GM18868 (cell line): Measurements from ENCODE around the gene SVOP.

Source experiments
- ATAC-seq: cut with Tn5 transposase; IDR thresholded peaks from one replicate; pipeline ENCODE4 v1.9.1; 2021; ENCODE audit warnings: mild to moderate bottlenecking, moderate library complexity; ENCODE audit not compliant: unreplicated experiment

SVOP gene

GRCh38 chr12:108939594-108939993 is 81.3 kb downstream of the SVOP start:
- peak; percentile 79 for ATAC-seq

- no peak for ATAC-seq
Measured at GRCh38 chr12:108938247-108938924, 82.5 kb downstream of the SVOP start.

- no peak for ATAC-seq
Measured at GRCh38 chr12:108935159-108935763, 85.6 kb downstream of the SVOP start.

- ATAC-seq, result no peak
Measured at GRCh38 chr12:108933949-108934348, 86.9 kb downstream of the SVOP start.

GRCh38 chr12:108930756-108931155 is 90.1 kb downstream of the SVOP start:
- ATAC-seq, result no peak

- ATAC-seq, result no peak
Measured at GRCh38 chr12:108930155-108930554, 90.7 kb downstream of the SVOP start.

- ATAC-seq, result no peak
Measured at GRCh38 chr12:108928695-108929094, 92.2 kb downstream of the SVOP start.

GRCh38 chr12:108922918-108923317 is 98.0 kb downstream of the SVOP start:
- no peak for ATAC-seq

- ATAC-seq, result no peak
Measured at GRCh38 chr12:108921946-108922345, 98.9 kb downstream of the SVOP start.

- ATAC-seq, result no peak
Measured at GRCh38 chr12:108918960-108919642, 101.8 kb downstream of the SVOP start.

GRCh38 chr12:108918206-108918605 is 102.7 kb downstream of the SVOP start:
- no peak for ATAC-seq

- ATAC-seq, result no peak
Measured at GRCh38 chr12:108916336-108916735, 104.5 kb downstream of the SVOP start.

- no peak for ATAC-seq
Measured at GRCh38 chr12:108915632-108916133, 105.2 kb downstream of the SVOP start.

- no peak for ATAC-seq
Measured at GRCh38 chr12:108914121-108914531, 106.7 kb downstream of the SVOP start.

- ATAC-seq, result no peak
Measured at GRCh38 chr12:108912361-108912760, 108.5 kb downstream of the SVOP start.

- ATAC-seq, result no peak
Measured at GRCh38 chr12:108911915-108912314, 109.0 kb downstream of the SVOP start.

GRCh38 chr12:108910336-108910735 is 110.5 kb downstream of the SVOP start:
- ATAC-seq, result no peak

- ATAC-seq, result no peak
Measured at GRCh38 chr12:108907839-108908351, 113.0 kb downstream of the SVOP start.

GRCh38 chr12:108906971-108907370 is 113.9 kb downstream of the SVOP start:
- ATAC-seq, result no peak

- ATAC-seq, result no peak
Measured at GRCh38 chr12:108905725-108906124, 115.1 kb downstream of the SVOP start.

GRCh38 chr12:108899145-108899544 is 121.7 kb downstream of the SVOP start:
- ATAC-seq, result no peak

GRCh38 chr12:108896817-108897216 is 124.1 kb downstream of the SVOP start:
- no peak for ATAC-seq
